Astrocyte (in vitro differentiated cells and primary cell): ENCODE data around the gene SPRED2. TPM values are rescaled to one million over a fixed set of nuclear protein-coding genes. Genes with fewer than 3 reads are reported as not detected.
A peak's percentile ranks its signal among the peaks of the same experiment; 100 is the strongest.

Experiments used
- DNase-seq: peaks from one replicate; pipeline ENCODE4 v3.0.0-alpha.2; 2010; ENCODE audit warnings: low read depth
- FAIRE-seq: peaks from 2 replicates; lab custom pipeline; 2011; peaks lifted over from hg19 to GRCh38; lab: Jason Lieb, UNC
- H2AFZ ChIP-seq: 2 replicates; pipeline ENCODE4 v1.6.0; 2012; ENCODE audit warnings: low read depth, low read length, inconsistent platforms
- H3K27ac ChIP-seq: 2 replicates; pipeline ENCODE4 v1.5.1; 2011; ENCODE audit warnings: low read depth, low read length, inconsistent platforms
- H3K27me3 ChIP-seq: 2 replicates; pipeline ENCODE4 v1.6.0; 2011; ENCODE audit warnings: low read length, inconsistent platforms; ENCODE audit not compliant: insufficient read depth
- H3K36me3 ChIP-seq: 2 replicates; pipeline ENCODE4 v1.5.1; 2011; ENCODE audit warnings: low read length, inconsistent platforms; ENCODE audit not compliant: insufficient read depth
- H3K4me1 ChIP-seq: 2 replicates; pipeline ENCODE4 v1.5.1; 2011; ENCODE audit warnings: low read length, inconsistent platforms; ENCODE audit not compliant: insufficient read depth
- H3K4me2 ChIP-seq: 2 replicates; pipeline ENCODE4 v1.6.0; 2012; ENCODE audit warnings: low read length, inconsistent platforms
- H3K4me3 ChIP-seq: 2 replicates; pipeline ENCODE4 v1.5.1; 2011; ENCODE audit warnings: low read depth, mild to moderate bottlenecking, low read length, inconsistent platforms; ENCODE audit not compliant: insufficient read depth
- H3K79me2 ChIP-seq: 2 replicates; pipeline ENCODE4 v1.6.0; 2012; ENCODE audit warnings: mild to moderate bottlenecking, low read length, inconsistent platforms; ENCODE audit not compliant: insufficient read depth
- H3K9ac ChIP-seq: 2 replicates; pipeline ENCODE4 v1.6.0; 2012; ENCODE audit warnings: mild to moderate bottlenecking, low read length, inconsistent platforms
- H3K9me3 ChIP-seq: 2 replicates; pipeline ENCODE4 v1.5.1; 2012; ENCODE audit warnings: low read depth, mild to moderate bottlenecking, low read length, inconsistent platforms; ENCODE audit not compliant: insufficient read depth
- H4K20me1 ChIP-seq: 2 replicates; pipeline ENCODE4 v1.6.0; 2012; ENCODE audit warnings: low read length, inconsistent platforms; ENCODE audit not compliant: insufficient read depth
- H3K27ac Mint-ChIP-seq: one replicate; pipeline ENCODE4 v1.8.0; 2021; ENCODE audit warnings: mild to moderate bottlenecking, mixed read lengths; ENCODE audit not compliant: unreplicated experiment
- H3K27me3 Mint-ChIP-seq: one replicate; pipeline ENCODE4 v1.8.0; 2021; ENCODE audit warnings: low read depth, mixed read lengths; ENCODE audit not compliant: unreplicated experiment
- H3K36me3 Mint-ChIP-seq: one replicate; pipeline ENCODE4 v1.8.0; 2021; ENCODE audit warnings: low read depth, mixed read lengths; ENCODE audit not compliant: unreplicated experiment
- H3K4me1 Mint-ChIP-seq: one replicate; pipeline ENCODE4 v1.8.0; 2021; ENCODE audit warnings: low read depth, mixed read lengths; ENCODE audit not compliant: unreplicated experiment
- H3K4me3 Mint-ChIP-seq: one replicate; pipeline ENCODE4 v1.8.0; 2021; ENCODE audit warnings: mild to moderate bottlenecking, moderate library complexity, mixed read lengths; ENCODE audit not compliant: unreplicated experiment
- H3K9me3 Mint-ChIP-seq: one replicate; pipeline ENCODE4 v1.8.0; 2021; ENCODE audit warnings: mild to moderate bottlenecking, mixed read lengths; ENCODE audit not compliant: unreplicated experiment
- CTCF ChIP-seq: IDR thresholded peaks from 2 replicates; pipeline ENCODE4 v1.5.1; 2011; ENCODE audit warnings: low read depth, mild to moderate bottlenecking, inconsistent platforms, low read length, moderate library complexity; ENCODE audit not compliant: insufficient read depth
- EZH2 ChIP-seq: IDR thresholded peaks from 2 replicates; pipeline ENCODE4 v1.6.1; 2012; ENCODE audit warnings: mild to moderate bottlenecking, low read length, inconsistent platforms; ENCODE audit not compliant: insufficient read depth
- total RNA-seq: library from RNA; stranded (reverse); gene quantifications from 2 replicates; pipeline ENCODE4 v1.2.1, GENCODE V29; 2021

The SPRED2 gene
- total RNA-seq, 1 donor from 2014 or later, result 47.3 TPM

- H3K27ac Mint-ChIP-seq, result no peak overlapping the region
- H3K79me2 ChIP-seq, result peaks cover 86% of the 10 kb centered on the region
Observed at GRCh38 chr2:65368468-65368867, 63.9 kb downstream of the SPRED2 start.

GRCh38 chr2:65367524-65367923 is 64.9 kb downstream of the SPRED2 start:
- peak overlapping the region; percentile 57 for H3K4me2 ChIP-seq
- H3K4me1 ChIP-seq, result peaks cover 45% of the 10 kb centered on the region
- H2AFZ ChIP-seq, result no peak overlapping the region
- Mint-ChIP-seq H3K4me3 (no peak overlapping the region), H3K36me3 (no peaks in the 10 kb centered on the region), H3K27ac (peak overlapping the region; percentile 60), H3K27me3 (no peaks in the 10 kb centered on the region), H3K9me3 (no peaks in the 10 kb centered on the region), H3K4me1 (peaks cover 83% of the 10 kb centered on the region)
- DNase-seq, result peak; percentile 93
- no peaks in the 10 kb centered on the region for H3K27me3 ChIP-seq
- peaks cover 20% of the 10 kb centered on the region for H4K20me1 ChIP-seq
- H3K9ac ChIP-seq, result peak overlapping the region; percentile 42
- no peaks in the 10 kb centered on the region for H3K36me3 ChIP-seq
- peaks cover 83% of the 10 kb centered on the region for H3K79me2 ChIP-seq
- FAIRE-seq, result peak; percentile 72
- no peak overlapping the region for H3K4me3 ChIP-seq
- H3K27ac ChIP-seq, result peak overlapping the region; percentile 93
- no peaks in the 10 kb centered on the region for H3K9me3 ChIP-seq
- TF ChIP-seq CTCF (no peak), EZH2 (no peak)

More at GRCh38 chr2:65368468-65368867, 63.9 kb downstream of the SPRED2 start:
- H3K4me2 ChIP-seq, result no peak overlapping the region
- H3K27ac ChIP-seq, result no peak overlapping the region
- Mint-ChIP-seq H3K4me3 (no peak overlapping the region), H3K36me3 (no peaks in the 10 kb centered on the region), H3K27me3 (no peaks in the 10 kb centered on the region), H3K4me1 (peaks cover 84% of the 10 kb centered on the region), H3K9me3 (no peaks in the 10 kb centered on the region)
- H4K20me1 ChIP-seq, result peaks cover 28% of the 10 kb centered on the region
- H3K9me3 ChIP-seq, result no peaks in the 10 kb centered on the region
- FAIRE-seq, result no peak
- H2AFZ ChIP-seq, result no peak overlapping the region
- TF ChIP-seq EZH2, result no peak
- TF ChIP-seq CTCF, result no peak
- H3K4me1 ChIP-seq, result peaks cover 45% of the 10 kb centered on the region
- no peak overlapping the region for H3K4me3 ChIP-seq
- no peaks in the 10 kb centered on the region for H3K36me3 ChIP-seq
- H3K9ac ChIP-seq, result no peak overlapping the region
- DNase-seq, result no peak
- H3K27me3 ChIP-seq, result no peaks in the 10 kb centered on the region

- Mint-ChIP-seq H3K4me3 (peak overlapping the region; percentile 87), H3K36me3 (no peaks in the 10 kb centered on the region), H3K27me3 (no peaks in the 10 kb centered on the region), H3K4me1 (peaks cover 84% of the 10 kb centered on the region), H3K27ac (peak overlapping the region; percentile 97), H3K9me3 (no peaks in the 10 kb centered on the region)
- H3K4me3 ChIP-seq, result peak overlapping the region; percentile 66
- H3K36me3 ChIP-seq, result no peaks in the 10 kb centered on the region
- peaks cover 17% of the 10 kb centered on the region for H4K20me1 ChIP-seq
- DNase-seq (peak; percentile 97), FAIRE-seq (peak; percentile 78)
- peak overlapping the region; percentile 84 for H3K9ac ChIP-seq
- TF ChIP-seq CTCF, result no peak
- TF ChIP-seq EZH2, result no peak
- H3K4me2 ChIP-seq, result peak overlapping the region; percentile 87
- peaks cover 83% of the 10 kb centered on the region for H3K79me2 ChIP-seq
- peaks cover 50% of the 10 kb centered on the region for H3K4me1 ChIP-seq
- H3K27ac ChIP-seq, result peak overlapping the region; percentile 93
- no peak overlapping the region for H2AFZ ChIP-seq
- H3K9me3 ChIP-seq, result no peaks in the 10 kb centered on the region
- no peaks in the 10 kb centered on the region for H3K27me3 ChIP-seq
Observed at GRCh38 chr2:65366595-65367125, 65.7 kb downstream of the SPRED2 start.
